GM23248 (cell line): ENCODE results near the gene CAPN2.

Source experiments
- EZH2 ChIP-seq: fragments of 200-600 bp; sonication (generic); IDR thresholded peaks from 2 replicates; pipeline ENCODE4 v1.6.1; 2018; ENCODE audit warnings: antibody characterized with exemption, mild to moderate bottlenecking; ENCODE audit not compliant: insufficient read depth, poor library complexity, severe bottlenecking
- EZH2phosphoT487 ChIP-seq: fragments of 200-600 bp; sonication (generic); IDR thresholded peaks from 2 replicates; pipeline ENCODE4 v1.6.1; 2018; ENCODE audit warnings: antibody characterized with exemption, moderate library complexity, mild to moderate bottlenecking, low read depth; ENCODE audit not compliant: insufficient read depth

DNA sequence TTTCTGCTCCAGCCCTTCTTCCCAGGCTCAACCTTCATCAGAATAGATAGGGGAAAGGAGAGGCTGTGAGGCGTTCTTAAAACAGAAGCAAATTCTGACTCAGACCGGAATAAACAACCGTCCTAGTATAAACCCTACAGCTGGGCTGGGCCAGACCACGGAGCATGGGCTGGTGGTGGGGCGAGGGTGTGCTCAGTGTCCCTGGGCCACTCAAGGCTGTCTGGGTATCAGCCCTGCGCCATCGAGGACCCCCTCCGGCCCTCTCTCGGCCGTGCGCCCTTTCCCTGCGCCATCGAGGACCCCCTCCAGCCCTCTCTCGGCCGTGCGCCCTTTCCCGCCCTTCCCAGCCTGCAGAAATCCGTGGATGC is 36.0 kb downstream of the CAPN2 start:
- TF ChIP-seq EZH2 (no peak), EZH2phosphoT487 (no peak)
